Measurements from ENCODE around the gene DEK. TPM values are rescaled to one million over a fixed set of nuclear protein-coding genes. Genes with fewer than 3 reads are reported as not detected.

DEK gene
- total and polyA plus RNA-seq, 7 donors: 64.9 to 236 (median 181) TPM

DNA sequence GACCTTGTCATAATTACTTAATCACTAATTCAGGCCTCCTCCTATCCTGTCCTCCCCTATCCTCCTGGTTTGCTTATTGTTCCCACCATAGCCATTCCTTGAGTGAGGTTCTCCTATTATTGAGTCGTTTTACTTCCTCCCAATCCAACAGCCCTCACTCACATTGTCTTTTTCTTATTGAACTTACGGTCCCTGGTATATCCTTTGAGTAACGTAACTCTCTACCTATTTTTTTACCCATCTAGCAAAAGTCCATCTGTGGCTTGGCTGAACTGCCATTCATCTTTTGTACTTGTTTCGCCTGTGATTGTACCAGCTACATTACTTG, 43.1 kb downstream of the DEK start:
- H3K4me3 ChIP-seq: no peak overlapping the region
- no peaks in the 10 kb centered on the region for H3K9me3 ChIP-seq
- peaks cover 0 to 65% (median 15%) of the 10 kb centered on the region in 4 donors for H3K36me3 ChIP-seq
- intact Hi-C loops (cut with DNase I): no loop called here
- H3K27ac ChIP-seq: no peak overlapping the region
- H3K4me1 ChIP-seq: no peaks in the 10 kb centered on the region
- H3K27me3 ChIP-seq: no peaks in the 10 kb centered on the region
- DNase-seq: no peak
- TF ChIP-seq POLR2AphosphoS5 (IDR thresholded peaks at IDR 0.05): no peak
- no peak for TF ChIP-seq POLR2A (IDR thresholded peaks at IDR 0.05)
- no peak for TF ChIP-seq EP300 (IDR thresholded peaks at IDR 0.05)
- TF ChIP-seq, protein P1, sequence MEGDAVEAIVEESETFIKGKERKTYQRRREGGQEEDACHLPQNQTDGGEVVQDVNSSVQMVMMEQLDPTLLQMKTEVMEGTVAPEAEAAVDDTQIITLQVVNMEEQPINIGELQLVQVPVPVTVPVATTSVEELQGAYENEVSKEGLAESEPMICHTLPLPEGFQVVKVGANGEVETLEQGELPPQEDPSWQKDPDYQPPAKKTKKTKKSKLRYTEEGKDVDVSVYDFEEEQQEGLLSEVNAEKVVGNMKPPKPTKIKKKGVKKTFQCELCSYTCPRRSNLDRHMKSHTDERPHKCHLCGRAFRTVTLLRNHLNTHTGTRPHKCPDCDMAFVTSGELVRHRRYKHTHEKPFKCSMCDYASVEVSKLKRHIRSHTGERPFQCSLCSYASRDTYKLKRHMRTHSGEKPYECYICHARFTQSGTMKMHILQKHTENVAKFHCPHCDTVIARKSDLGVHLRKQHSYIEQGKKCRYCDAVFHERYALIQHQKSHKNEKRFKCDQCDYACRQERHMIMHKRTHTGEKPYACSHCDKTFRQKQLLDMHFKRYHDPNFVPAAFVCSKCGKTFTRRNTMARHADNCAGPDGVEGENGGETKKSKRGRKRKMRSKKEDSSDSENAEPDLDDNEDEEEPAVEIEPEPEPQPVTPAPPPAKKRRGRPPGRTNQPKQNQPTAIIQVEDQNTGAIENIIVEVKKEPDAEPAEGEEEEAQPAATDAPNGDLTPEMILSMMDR (IDR thresholded peaks at IDR 0.05): no peak
- WGBS, 2 donors: 92% methylated on average over 4 of the region's 4 CpGs

DNA sequence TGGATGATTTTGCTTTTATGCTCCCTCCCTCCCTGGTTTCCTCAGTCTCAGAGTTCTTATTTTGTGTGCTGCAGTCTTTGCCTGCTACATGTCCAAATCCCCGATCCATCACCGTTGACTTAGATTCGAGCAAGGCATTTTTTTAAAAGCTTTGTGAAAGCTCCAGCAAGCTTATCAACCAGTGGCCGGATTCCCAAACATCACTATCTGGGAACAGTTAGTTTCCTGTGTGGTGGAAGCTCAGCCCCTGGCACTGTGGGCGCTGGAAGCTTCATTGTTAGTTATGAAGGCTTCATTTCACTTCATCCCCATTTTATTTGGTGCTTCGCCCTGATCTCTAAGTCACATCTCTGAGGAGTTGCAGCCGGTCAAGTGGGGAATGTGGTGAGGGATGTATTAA, 44.7 kb downstream of the DEK start:
- TF ChIP-seq, protein P1 (IDR thresholded peaks at IDR 0.05): no peak
- TF ChIP-seq EP300 (IDR thresholded peaks at IDR 0.05) (no peak), POLR2AphosphoS5 (IDR thresholded peaks at IDR 0.05) (no peak), POLR2A (IDR thresholded peaks at IDR 0.05) (no peak)
- Histone ChIP-seq H3K36me3 (peaks cover 0 to 58% (median 11%) of the 10 kb centered on the region in 4 donors), H3K4me1 (no peaks in the 10 kb centered on the region), H3K27me3 (no peaks in the 10 kb centered on the region), H3K4me3 (no peak overlapping the region), H3K27ac (no peak overlapping the region), H3K9me3 (no peaks in the 10 kb centered on the region)
- 85 to 90% methylated on average over 7 of the region's 7 CpGs for WGBS, 2 donors
- no peak for DNase-seq
- intact Hi-C loops (cut with DNase I): no loop called here

DNA sequence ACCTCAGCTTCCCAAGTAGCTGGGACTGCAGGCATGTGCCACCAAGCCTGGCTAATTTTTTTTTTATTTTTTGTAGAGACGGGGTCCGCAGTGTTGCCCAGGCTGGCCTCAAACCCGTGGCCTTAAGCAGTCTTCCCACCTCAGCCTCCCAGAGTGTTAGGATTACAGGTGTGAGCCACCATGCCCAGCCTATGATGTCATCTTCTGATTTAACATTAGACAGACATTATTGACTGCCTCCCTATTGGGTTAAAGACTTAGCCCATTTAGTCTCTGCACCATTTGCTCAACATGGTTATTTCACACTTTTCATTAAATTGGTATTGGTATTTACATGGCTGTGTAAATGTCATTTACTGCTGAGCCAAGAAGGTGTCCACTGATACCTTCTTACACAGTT, 46.1 kb downstream of the DEK start:
- Histone ChIP-seq H3K36me3 (peaks cover 0 to 53% (median 11%) of the 10 kb centered on the region in 4 donors), H3K27ac (no peak overlapping the region), H3K4me3 (no peak overlapping the region), H3K27me3 (no peaks in the 10 kb centered on the region), H3K4me1 (no peaks in the 10 kb centered on the region), H3K9me3 (no peaks in the 10 kb centered on the region)
- intact Hi-C loops (cut with DNase I): no loop called here
- TF ChIP-seq POLR2A (IDR thresholded peaks at IDR 0.05) (no peak), EP300 (IDR thresholded peaks at IDR 0.05) (no peak), POLR2AphosphoS5 (IDR thresholded peaks at IDR 0.05) (no peak)
- TF ChIP-seq, protein P1 (IDR thresholded peaks at IDR 0.05): no peak
- WGBS, 2 donors: 97% methylated on average over 3 of the region's 3 CpGs
- no peak for DNase-seq

GRCh38 chr6:18216411-18216810, 47.9 kb downstream of the DEK start:
- no peak for DNase-seq
- intact Hi-C loops (cut with DNase I): no loop called here
- WGBS, 2 donors: 77 to 91% methylated on average over 7 of the region's 7 CpGs
- no peak overlapping the region for H3K27ac ChIP-seq
- peaks cover 0 to 35% (median 3%) of the 10 kb centered on the region in 4 donors for H3K36me3 ChIP-seq
- H3K4me1 ChIP-seq: no peaks in the 10 kb centered on the region
- H3K4me3 ChIP-seq: no peak overlapping the region
- no peaks in the 10 kb centered on the region for H3K9me3 ChIP-seq
- no peak for TF ChIP-seq POLR2A (IDR thresholded peaks at IDR 0.05)
- H3K27me3 ChIP-seq: no peaks in the 10 kb centered on the region

- Histone ChIP-seq H3K4me3 (no peak overlapping the region), H3K4me1 (no peaks in the 10 kb centered on the region), H3K36me3 (peaks cover 0 to 25% (median 2%) of the 10 kb centered on the region in 4 donors), H3K27me3 (no peaks in the 10 kb centered on the region), H3K9me3 (no peaks in the 10 kb centered on the region), H3K27ac (no peak overlapping the region)
- DNase-seq: no peak
- TF ChIP-seq, protein P1 (IDR thresholded peaks at IDR 0.05): no peak
- TF ChIP-seq POLR2A (IDR thresholded peaks at IDR 0.05) (no peak), POLR2AphosphoS5 (IDR thresholded peaks at IDR 0.05) (no peak), EP300 (IDR thresholded peaks at IDR 0.05) (no peak)
- 56 to 76% methylated on average over 7 of the region's 7 CpGs for WGBS, 2 donors
- intact Hi-C loops (cut with DNase I): no loop called here
Observed at GRCh38 chr6:18215436-18215835, 48.9 kb downstream of the DEK start.
